Vagina (tissue), 2 donors: ENCODE measurements around the gene ECE2. TPM values are rescaled to one million over a fixed set of nuclear protein-coding genes. Genes with fewer than 3 reads are reported as not detected.
"Not testable (repeated sequence)": the region's sequence is repeated elsewhere in the genome, so short reads cannot be mapped to it uniquely, and the experiment has no call there.

Experiments
- DNase-seq, 2 donors: peaks; one replicate each; pipeline ENCODE4 v3.0.0-alpha.2; 2017; ENCODE audit errors: extremely low spot score in 2 of 2
- H3K27ac ChIP-seq: fragments of 200-600 bp; sonication (generic); one replicate; pipeline ENCODE4 v1.5.1; 2019
- H3K27me3 ChIP-seq: fragments of 200-600 bp; sonication (generic); one replicate; pipeline ENCODE4 v1.5.1; 2019
- H3K36me3 ChIP-seq, 2 donors: fragments of 200-600 bp; sonication (generic); one replicate each; pipeline ENCODE4 v1.5.1; 2017 to 2019
- H3K4me1 ChIP-seq: fragments of 200-600 bp; sonication (generic); one replicate; pipeline ENCODE4 v1.5.1; 2019
- H3K4me3 ChIP-seq, 2 donors: fragments of 200-600 bp; sonication (generic); 1 replicate in 1 of 2; 2 replicates in 1 of 2; pipeline ENCODE4 v1.5.1; 2016 to 2019
- H3K9me3 ChIP-seq: fragments of 200-600 bp; sonication (generic); one replicate; pipeline ENCODE4 v1.5.1; 2019
- CTCF ChIP-seq, 3 experiments: fragments of 450-650 bp in 2 of 3; fragments of 200-600 bp in 1 of 3; sonication (generic) in 1 of 3; IDR thresholded peaks; one replicate each; pipeline ENCODE4 v1.5.1; 2017 to 2019; ENCODE audit warnings: antibody characterized with exemption in 3 of 3, mild to moderate bottlenecking in 2 of 3, moderate library complexity in 2 of 3
- POLR2A ChIP-seq, 2 donors: fragments of 450-650 bp; IDR thresholded peaks; one replicate each; pipeline ENCODE4 v1.6.1; 2017; ENCODE audit warnings: antibody characterized with exemption in 2 of 2, mild to moderate bottlenecking in 2 of 2, moderate library complexity in 2 of 2
- POLR2AphosphoS5 ChIP-seq, 2 donors: sonication (generic); formaldehyde crosslinking; IDR thresholded peaks; one replicate each; pipeline ENCODE4 v1.9.0; 2017; ENCODE audit warnings: antibody characterized with exemption in 2 of 2, mild to moderate bottlenecking in 2 of 2, low read depth in 1 of 2; ENCODE audit not compliant: insufficient read depth in 1 of 2
- intact Hi-C: fragments of 100-400 bp; cut with DNase I; formaldehyde crosslinking; loops from one replicate; pipeline ENCODE4 v1.15.1; 2023
- total RNA-seq: library from RNA; depleted of rRNA; stranded (reverse); fragments of >200 nt; gene quantifications from one replicate; pipeline ENCODE4 v1.2.3, GENCODE V29; 2016

ECE2 gene
- total RNA-seq, 1 donor from 2014 or later = 1.7 TPM

- Histone ChIP-seq H3K9me3 (no peaks in the 10 kb centered on the region), H3K27ac (peak overlapping the region; percentile 97), H3K36me3 (peaks cover 0 to 33% of the 10 kb centered on the region in 2 donors), H3K4me3 (peak overlapping the region; percentile 76 to 85), H3K27me3 (no peaks in the 10 kb centered on the region), H3K4me1 (peaks cover 48% of the 10 kb centered on the region)
- TF ChIP-seq POLR2AphosphoS5 (IDR thresholded peaks at IDR 0.05; ENCODE audit: insufficient read depth in 1 of 2, low read depth in 1 of 2) (peak; percentile 57 to 58), POLR2A (IDR thresholded peaks at IDR 0.05) (no peak)
- intact Hi-C loops = loop anchor here (10.0 kb wide), 1 partner anchor 152 kb away; the partner anchor contains the start of gene ABCF3
- DNase-seq = no peak
These were observed 61.0 kb downstream of the ECE2 start for GRCh38 chr3:184336547-184337398.

GRCh38 chr3:184337399-184337714, 61.5 kb downstream of the ECE2 start, which contains the start of gene FAM131A:
Gene FAM131A, plus strand, starts transcription at chr3:184337600. Its CDS starts 31 bp downstream, at chr3:184337631.
- peaks cover 0 to 27% of the 10 kb centered on the region in 2 donors for H3K36me3 ChIP-seq
- intact Hi-C loops = loop anchor here (10.0 kb wide), 1 partner anchor 153 kb away; the partner anchor contains the start of gene ABCF3
- no peaks in the 10 kb centered on the region for H3K27me3 ChIP-seq
- H3K9me3 ChIP-seq = no peaks in the 10 kb centered on the region
- no peak for DNase-seq
- peaks cover 48% of the 10 kb centered on the region for H3K4me1 ChIP-seq
- peak within 1 kb of the TSS; percentile 97 for H3K27ac ChIP-seq
- peak within 1 kb of the TSS; percentile 76 to 85 for H3K4me3 ChIP-seq
- TF ChIP-seq CTCF (IDR thresholded peaks at IDR 0.05) (no peak), POLR2AphosphoS5 (IDR thresholded peaks at IDR 0.05; ENCODE audit: insufficient read depth in 1 of 2, low read depth in 1 of 2) (no peak), POLR2A (IDR thresholded peaks at IDR 0.05) (no peak)

GRCh38 chr3:184337981-184338380, 62.2 kb downstream of the ECE2 start:
- H3K27ac ChIP-seq = peak overlapping the region; percentile 97
- no peaks in the 10 kb centered on the region for H3K27me3 ChIP-seq
- H3K4me3 ChIP-seq = peak overlapping the region in 1 of 2 donors; percentile 41
- TF ChIP-seq CTCF (IDR thresholded peaks at IDR 0.05) = no peak
- no peak for TF ChIP-seq POLR2AphosphoS5 (IDR thresholded peaks at IDR 0.05; ENCODE audit: insufficient read depth in 1 of 2, low read depth in 1 of 2)
- TF ChIP-seq POLR2A (IDR thresholded peaks at IDR 0.05) = no peak
- no peak for DNase-seq
- peaks cover 48% of the 10 kb centered on the region for H3K4me1 ChIP-seq
- H3K9me3 ChIP-seq = no peaks in the 10 kb centered on the region
- intact Hi-C loops = loop anchor here (1.0 to 10.0 kb wide), 2 partner anchors 24 to 153 kb away; partner anchors contain the start of genes ABCF3 and EIF4G1
- H3K36me3 ChIP-seq = peaks cover 0 to 26% of the 10 kb centered on the region in 2 donors

GRCh38 chr3:184338511-184338945, 62.7 kb downstream of the ECE2 start:
- no peak for DNase-seq
- H3K36me3 ChIP-seq = peaks cover 0 to 21% of the 10 kb centered on the region in 2 donors
- no peak for TF ChIP-seq POLR2A (IDR thresholded peaks at IDR 0.05)
- peak in 1 of 2 donors; percentile 80 for TF ChIP-seq POLR2AphosphoS5 (IDR thresholded peaks at IDR 0.05; ENCODE audit: insufficient read depth in 1 of 2, low read depth in 1 of 2)
- intact Hi-C loops = loop anchor here (1.0 to 10.0 kb wide), 2 partner anchors 24 to 154 kb away; partner anchors contain the start of genes ABCF3 and EIF4G1
- H3K27me3 ChIP-seq = no peaks in the 10 kb centered on the region
- peak overlapping the region; percentile 14 to 41 for H3K4me3 ChIP-seq
- peaks cover 48% of the 10 kb centered on the region for H3K4me1 ChIP-seq
- no peaks in the 10 kb centered on the region for H3K9me3 ChIP-seq
- peak overlapping the region; percentile 97 for H3K27ac ChIP-seq

GRCh38 chr3:184339001-184339400, 63.2 kb downstream of the ECE2 start:
- no peak for TF ChIP-seq POLR2AphosphoS5 (IDR thresholded peaks at IDR 0.05; ENCODE audit: insufficient read depth in 1 of 2, low read depth in 1 of 2)
- no peak for TF ChIP-seq CTCF (IDR thresholded peaks at IDR 0.05)
- no peak for TF ChIP-seq POLR2A (IDR thresholded peaks at IDR 0.05)
- no peaks in the 10 kb centered on the region for H3K9me3 ChIP-seq
- H3K36me3 ChIP-seq = peaks cover 0 to 16% of the 10 kb centered on the region in 2 donors
- H3K27me3 ChIP-seq = no peaks in the 10 kb centered on the region
- no peak for DNase-seq
- intact Hi-C loops = loop anchor here (10.0 kb wide), 1 partner anchor 154 kb away; the partner anchor contains the start of gene ABCF3
- peak overlapping the region; percentile 97 for H3K27ac ChIP-seq
- H3K4me1 ChIP-seq = peaks cover 48% of the 10 kb centered on the region
- peak overlapping the region; percentile 14 to 41 for H3K4me3 ChIP-seq

GRCh38 chr3:184339451-184340135, 63.8 kb downstream of the ECE2 start:
- intact Hi-C loops = loop anchor here (10.0 kb wide), 1 partner anchor 155 kb away; the partner anchor contains the start of gene ABCF3
- DNase-seq, H3K27me3 ChIP-seq, H3K9me3 ChIP-seq, H3K4me3 ChIP-seq, H3K27ac ChIP-seq: not testable (repeated sequence)
- peaks cover 0 to 14% of the 10 kb centered on the region in 2 donors for H3K36me3 ChIP-seq
- peaks cover 48% of the 10 kb centered on the region for H3K4me1 ChIP-seq
